ENCODE measurements around the gene TCF19. TPM values are rescaled to one million over a fixed set of nuclear protein-coding genes. Genes with fewer than 3 reads are reported as not detected.

Gene TCF19
- total RNA-seq, 1 experiment from 2014 or later: 21.4 TPM

GRCh38 chr6:31125586-31126363 is 32.6 kb upstream of the TCF19 start:
- Histone ChIP-seq H3K27me3 (ENCODE audit: control insufficient read depth, insufficient read depth, low read length) (peaks cover 2% of the 10 kb centered on the region; the same call in 1 of the 2 replicates), H3K9me3 (ENCODE audit: control insufficient read depth, insufficient read depth, low read depth, low read length) (no peaks in the 10 kb centered on the region), H3K27ac (ENCODE audit: low read length) (no peak overlapping the region), H3K4me1 (ENCODE audit: control insufficient read depth, insufficient read depth, low read length) (peaks cover 20% of the 10 kb centered on the region), H3K36me3 (ENCODE audit: control insufficient read depth, insufficient read depth, low read length) (no peaks in the 10 kb centered on the region), H3K4me3 (ENCODE audit: low read depth in 2 of 2, low read length in 2 of 2) (no peak overlapping the region)
- TF ChIP-seq CTCF (IDR thresholded peaks at IDR 0.05): no peak
- no peak for TF ChIP-seq REST (IDR thresholded peaks at IDR 0.05; ENCODE audit: insufficient read depth in 1 of 2, low read depth in 2 of 2, low read length in 1 of 2)
- no peak for TF ChIP-seq TCF7L2 (IDR thresholded peaks at IDR 0.05; ENCODE audit: low read depth, low read length)
- no peak for TF ChIP-seq POLR2AphosphoS5 (IDR thresholded peaks at IDR 0.05; ENCODE audit: low read depth, low read length)
- TF ChIP-seq SIN3A (IDR thresholded peaks at IDR 0.05; ENCODE audit: borderline replicate concordance, insufficient read depth, low read depth, low read length): no peak
- BruUV-seq (replicated peaks): no TSS peak
- DNase-seq (ENCODE audit: low read depth, low spot score): no peak
- intact Hi-C loops (cut with micrococcal nuclease; ENCODE audit: unreplicated experiment) (no loop called here), in situ Hi-C loops (cut with HindIII; ENCODE audit: low pct_unique_long_range_greater_than_20kb, low sequenced_read_pairs) (no loop called here)
- POLR2A ChIA-PET: interaction anchor here (0.7 kb wide), 1 partner anchor 212 kb away, joined by 3 read pairs; no protein-coding TSS in a partner anchor
- peak; percentile 24; the same call in 1 of the 2 replicates for ATAC-seq
- CTCF ChIA-PET: interaction anchor here (0.6 kb wide), 1 partner anchor 32 kb away, joined by 3 read pairs; no protein-coding TSS in a partner anchor

- no peaks in the 10 kb centered on the region for H3K36me3 ChIP-seq (ENCODE audit: control insufficient read depth, insufficient read depth, low read length)
- POLR2A ChIA-PET: no interaction called here
- peaks cover 2% of the 10 kb centered on the region; the same call in 1 of the 2 replicates for H3K27me3 ChIP-seq (ENCODE audit: control insufficient read depth, insufficient read depth, low read length)
- peaks cover 20% of the 10 kb centered on the region for H3K4me1 ChIP-seq (ENCODE audit: control insufficient read depth, insufficient read depth, low read length)
- in situ Hi-C loops (cut with HindIII; ENCODE audit: low pct_unique_long_range_greater_than_20kb, low sequenced_read_pairs): no loop called here
- no peaks in the 10 kb centered on the region for H3K9me3 ChIP-seq (ENCODE audit: control insufficient read depth, insufficient read depth, low read depth, low read length)
- BruUV-seq (replicated peaks): no TSS peak
- H3K27ac ChIP-seq (ENCODE audit: low read length): no peak overlapping the region
- ATAC-seq (no peak), DNase-seq (ENCODE audit: low read depth, low spot score) (no peak)
- TF ChIP-seq TCF7L2 (IDR thresholded peaks at IDR 0.05; ENCODE audit: low read depth, low read length) (no peak), REST (IDR thresholded peaks at IDR 0.05; ENCODE audit: insufficient read depth in 1 of 2, low read depth in 2 of 2, low read length in 1 of 2) (no peak), CTCF (IDR thresholded peaks at IDR 0.05) (no peak), POLR2AphosphoS5 (IDR thresholded peaks at IDR 0.05; ENCODE audit: low read depth, low read length) (no peak), SIN3A (IDR thresholded peaks at IDR 0.05; ENCODE audit: borderline replicate concordance, insufficient read depth, low read depth, low read length) (no peak)
- CTCF ChIA-PET: interaction anchor here (0.6 kb wide), 1 partner anchor 659 kb away, joined by 3 read pairs; no protein-coding TSS in a partner anchor
- no peak overlapping the region for H3K4me3 ChIP-seq (ENCODE audit: low read depth in 2 of 2, low read length in 2 of 2)
- intact Hi-C loops (cut with micrococcal nuclease; ENCODE audit: unreplicated experiment): no loop called here
These were observed 31.8 kb upstream of the TCF19 start for GRCh38 chr6:31126396-31127175.
